Osteoblast (primary cell): ENCODE measurements around the gene ULK2. TPM values are rescaled to one million over a fixed set of nuclear protein-coding genes. Genes with fewer than 3 reads are reported as not detected.

Source experiments
- DNase-seq: peaks from one replicate; pipeline ENCODE4 v3.0.0; 2011; ENCODE audit warnings: low spot score, mixed read lengths; ENCODE audit not compliant: insufficient read length; ENCODE audit errors: missing footprints
- H2AFZ ChIP-seq: 2 replicates; pipeline ENCODE4 v1.6.0; 2011; ENCODE audit warnings: mild to moderate bottlenecking, low read length
- H3K27ac ChIP-seq: 2 replicates; pipeline ENCODE4 v1.5.1; 2011; ENCODE audit warnings: mild to moderate bottlenecking, low read depth, low read length, moderate library complexity
- H3K27me3 ChIP-seq: 2 replicates; pipeline ENCODE4 v1.6.0; 2012; ENCODE audit warnings: mild to moderate bottlenecking, control low read depth, inconsistent platforms, low read length, moderate library complexity; ENCODE audit not compliant: insufficient read depth
- H3K36me3 ChIP-seq: 2 replicates; pipeline ENCODE4 v1.5.1; 2011; ENCODE audit warnings: mild to moderate bottlenecking, low read length, control low read depth, moderate library complexity; ENCODE audit not compliant: insufficient read depth
- H3K4me1 ChIP-seq: 2 replicates; pipeline ENCODE4 v1.5.1; 2011; ENCODE audit warnings: mild to moderate bottlenecking, low read length, control low read depth, moderate library complexity; ENCODE audit not compliant: insufficient read depth
- H3K4me2 ChIP-seq: 2 replicates; pipeline ENCODE4 v1.6.0; 2011; ENCODE audit warnings: mild to moderate bottlenecking, low read length; ENCODE audit not compliant: insufficient read depth
- H3K4me3 ChIP-seq: fragments of 200-600 bp; sonication (generic); 3 replicates; pipeline ENCODE4 v1.5.1; 2012; ENCODE audit warnings: mild to moderate bottlenecking, low read length, inconsistent platforms; ENCODE audit not compliant: insufficient read depth
- H3K79me2 ChIP-seq: 2 replicates; pipeline ENCODE4 v1.6.0; 2012; ENCODE audit warnings: mild to moderate bottlenecking, low read length, control low read depth, inconsistent platforms; ENCODE audit not compliant: insufficient read depth
- H3K9me3 ChIP-seq: 2 replicates; pipeline ENCODE4 v1.5.1; 2011; ENCODE audit warnings: low read depth, low read length, control low read depth
- H4K20me1 ChIP-seq: 2 replicates; pipeline ENCODE4 v1.6.0; 2012; ENCODE audit warnings: mild to moderate bottlenecking, low read length, control low read depth; ENCODE audit not compliant: insufficient read depth
- CTCF ChIP-seq: IDR thresholded peaks from 2 replicates; pipeline ENCODE4 v1.5.1; 2011; ENCODE audit warnings: mild to moderate bottlenecking, low read depth, low read length, moderate library complexity; ENCODE audit errors: extremely low read depth
- total RNA-seq: library from RNA; depleted of rRNA; stranded (reverse); fragments of >200 nt; gene quantifications from 2 replicates; pipeline ENCODE4 v1.2.3, GENCODE V29; 2012

ULK2 gene
- total RNA-seq, 1 donor: 27.5 TPM

- Histone ChIP-seq H3K79me2 (no peaks in the 10 kb centered on the region), H4K20me1 (no peaks in the 10 kb centered on the region), H3K4me2 (no peak overlapping the region), H3K27ac (no peak overlapping the region), H3K9me3 (no peaks in the 10 kb centered on the region), H2AFZ (no peak overlapping the region), H3K4me3 (no peak overlapping the region), H3K4me1 (peaks cover 1% of the 10 kb centered on the region), H3K27me3 (no peaks in the 10 kb centered on the region), H3K36me3 (peaks cover 23% of the 10 kb centered on the region)
- no peak for DNase-seq
- no peak for TF ChIP-seq CTCF
These were observed 86.9 kb downstream of the ULK2 start for GRCh38 chr17:19780846-19781245.

- Histone ChIP-seq H3K4me2 (no peak overlapping the region), H3K4me1 (peaks cover 12% of the 10 kb centered on the region), H3K27me3 (no peaks in the 10 kb centered on the region), H3K36me3 (peaks cover 21% of the 10 kb centered on the region), H3K79me2 (no peaks in the 10 kb centered on the region), H2AFZ (no peak overlapping the region), H3K4me3 (no peak overlapping the region), H3K27ac (no peak overlapping the region), H4K20me1 (no peaks in the 10 kb centered on the region), H3K9me3 (no peaks in the 10 kb centered on the region)
- no peak for TF ChIP-seq CTCF
- no peak for DNase-seq
These were observed 94.2 kb downstream of the ULK2 start for GRCh38 chr17:19773534-19773933.

- peaks cover 15% of the 10 kb centered on the region for H3K36me3 ChIP-seq
- no peaks in the 10 kb centered on the region for H4K20me1 ChIP-seq
- H3K4me3 ChIP-seq: no peak overlapping the region
- no peaks in the 10 kb centered on the region for H3K27me3 ChIP-seq
- no peak overlapping the region for H2AFZ ChIP-seq
- no peak for DNase-seq
- H3K9me3 ChIP-seq: no peaks in the 10 kb centered on the region
- H3K27ac ChIP-seq: no peak overlapping the region
- TF ChIP-seq CTCF: no peak
- peaks cover 12% of the 10 kb centered on the region for H3K4me1 ChIP-seq
- H3K4me2 ChIP-seq: no peak overlapping the region
- no peaks in the 10 kb centered on the region for H3K79me2 ChIP-seq
These were observed 95.6 kb downstream of the ULK2 start for GRCh38 chr17:19771971-19772630.

- no peaks in the 10 kb centered on the region for H3K9me3 ChIP-seq
- no peak overlapping the region for H3K4me2 ChIP-seq
- DNase-seq: no peak
- peaks cover 8% of the 10 kb centered on the region for H3K36me3 ChIP-seq
- H2AFZ ChIP-seq: no peak overlapping the region
- no peaks in the 10 kb centered on the region for H3K79me2 ChIP-seq
- peaks cover 12% of the 10 kb centered on the region for H3K4me1 ChIP-seq
- no peaks in the 10 kb centered on the region for H3K27me3 ChIP-seq
- TF ChIP-seq CTCF: no peak
- H3K4me3 ChIP-seq: no peak overlapping the region
- H3K27ac ChIP-seq: no peak overlapping the region
- H4K20me1 ChIP-seq: no peaks in the 10 kb centered on the region
These were observed 96.6 kb downstream of the ULK2 start for GRCh38 chr17:19770985-19771735.
